ENCODE measurements around the gene FCHO1. TPM values are rescaled to one million over a fixed set of nuclear protein-coding genes. Genes with fewer than 3 reads are reported as not detected.
A peak's percentile ranks its signal among the peaks of the same experiment; 100 is the strongest.

Gene FCHO1
- 10 to 100 TPM; 40.7 to 43.1 TPM for total RNA-seq
- polyA plus RNA-seq (2013, experiment 1 of 2): 37.9 TPM
- 53.2 TPM for polyA plus RNA-seq (2013, experiment 2 of 2)
- 32.8 to 145 (median 75.4) reads per million in 172 experiments for total RNA-seq

- POLR2A ChIA-PET: interaction anchor here (0.7 to 3.3 kb wide), 10 partner anchors 9 to 249 kb away, joined by 3 to 19 read pairs (median 6); partner anchors contain the start of genes JAK3, MAP1S and RPL18A
- Mint-ChIP-seq H3K4me1 (ENCODE audit: low read depth) (peaks cover 70% of the 10 kb centered on the region), H3K9me3 (no peaks in the 10 kb centered on the region), H3K27ac (peak within 1 kb of the TSS; percentile 91), H3K4me3 (peak within 1 kb of the TSS; percentile 96), H3K36me3 (ENCODE audit: low read depth) (peaks cover 36% of the 10 kb centered on the region), H3K27me3 (no peaks in the 10 kb centered on the region)
- CTCF ChIA-PET: interaction anchor here (1.0 to 2.1 kb wide), 4 partner anchors 26 to 181 kb away, joined by 3 to 6 read pairs (median 5); partner anchors contain the start of genes CCDC124 and RPL18A
- peak within 1 kb of the TSS; percentile 82 for H3K4me3 ChIP-seq (ENCODE audit: low read length)
- peak within 1 kb of the TSS; percentile 86 to 88 for H3K27ac ChIP-seq (ENCODE audit: low read depth in 1 of 2, low read length in 2 of 2)
- H3K9me3 ChIP-seq (ENCODE audit: control insufficient read depth in 1 of 2, insufficient read depth in 1 of 2, low read length in 2 of 2): no peaks in the 10 kb centered on the region
- ATAC-seq (ENCODE audit: poor library complexity) (peak; percentile 77), DNase-seq (peak; percentile 72 to 94 (median 85))
- intact Hi-C loops (cut with DNase I, micrococcal nuclease): loop anchor here in 1 of 2 experiments (2.0 kb wide), 1 partner anchor 33 kb away; no protein-coding TSS in a partner anchor
- no peak for TF ChIP-seq CTCF (IDR thresholded peaks at IDR 0.05)
- peaks cover 30% of the 10 kb centered on the region for H3K36me3 ChIP-seq (ENCODE audit: insufficient read depth, low read length)
- no peaks in the 10 kb centered on the region for H3K27me3 ChIP-seq (ENCODE audit: control insufficient read depth in 1 of 2, insufficient read depth in 2 of 2, low read length in 2 of 2)
- H3K4me1 ChIP-seq (ENCODE audit: insufficient read depth, low read length): peaks cover 94% of the 10 kb centered on the region
These were observed at the start of gene FCHO1 for GRCh38 chr19:17751103-17751911. Gene FCHO1 (plus strand): TSS chr19:17751477. CDS start chr19:17755165, 3,688 bp downstream.

- Histone ChIP-seq H3K36me3 (ENCODE audit: insufficient read depth, low read length) (no peaks in the 10 kb centered on the region), H3K9me3 (ENCODE audit: control insufficient read depth in 1 of 2, insufficient read depth in 1 of 2, low read length in 2 of 2) (no peaks in the 10 kb centered on the region), H3K27ac (ENCODE audit: low read depth in 1 of 2, low read length in 2 of 2) (no peak overlapping the region), H3K4me1 (ENCODE audit: insufficient read depth, low read length) (peaks cover 4% of the 10 kb centered on the region), H3K27me3 (ENCODE audit: control insufficient read depth in 1 of 2, insufficient read depth in 2 of 2, low read length in 2 of 2) (peaks cover 2 to 4% of the 10 kb centered on the region in 2 experiments), H3K4me3 (ENCODE audit: low read length) (no peak overlapping the region)
- ATAC-seq (ENCODE audit: poor library complexity) (peak; percentile 99), DNase-seq (peak; percentile 63 to 80 (median 66))
- peaks cover 4% of the 10 kb centered on the region for H3K4me1 Mint-ChIP-seq (ENCODE audit: low read depth)
- ChIA-PET CTCF (interaction anchor here (0.9 to 3.5 kb wide), 5 partner anchors 57 to 155 kb away, joined by 4 to 27 read pairs (median 8); partner anchors contain the start of gene RPL18A), POLR2A (no interaction called here)
- no peak overlapping the region for H3K4me3 Mint-ChIP-seq
- H3K9me3 Mint-ChIP-seq: no peaks in the 10 kb centered on the region
- no peaks in the 10 kb centered on the region for H3K36me3 Mint-ChIP-seq (ENCODE audit: low read depth)
- H3K27me3 Mint-ChIP-seq: peaks cover 6% of the 10 kb centered on the region
- intact Hi-C loops (cut with DNase I, micrococcal nuclease): loop anchor here (1.0 to 5.0 kb wide), 6 partner anchors 71 to 293 kb away; partner anchors contain the start of gene CCDC124 (in 1 of the 2)
- TF ChIP-seq CTCF (IDR thresholded peaks at IDR 0.05): peak; percentile 93
- no peak overlapping the region for H3K27ac Mint-ChIP-seq
These were observed 47.3 kb upstream of the FCHO1 start for GRCh38 chr19:17703824-17704463.

- no peak overlapping the region for H3K27ac Mint-ChIP-seq
- no peak overlapping the region for H3K27ac ChIP-seq (ENCODE audit: low read depth in 1 of 2, low read length in 2 of 2)
- intact Hi-C loops (cut with DNase I, micrococcal nuclease): no loop called here
- DNase-seq: no peak
- peaks cover 0 to 2% of the 10 kb centered on the region in 2 experiments for H3K27me3 ChIP-seq (ENCODE audit: control insufficient read depth in 1 of 2, insufficient read depth in 2 of 2, low read length in 2 of 2)
- TF ChIP-seq CTCF (IDR thresholded peaks at IDR 0.05): no peak
- no peak overlapping the region for H3K4me3 ChIP-seq (ENCODE audit: low read length)
- no peaks in the 10 kb centered on the region for H3K27me3 Mint-ChIP-seq
- no peak overlapping the region for H3K4me3 Mint-ChIP-seq
- H3K9me3 ChIP-seq (ENCODE audit: control insufficient read depth in 1 of 2, insufficient read depth in 1 of 2, low read length in 2 of 2): no peaks in the 10 kb centered on the region
- peaks cover 4% of the 10 kb centered on the region for H3K4me1 Mint-ChIP-seq (ENCODE audit: low read depth)
- H3K36me3 ChIP-seq (ENCODE audit: insufficient read depth, low read length): no peaks in the 10 kb centered on the region
- ChIA-PET CTCF (interaction anchor here (0.9 kb wide), 1 partner anchor 60 kb away, joined by 3 read pairs; no protein-coding TSS in a partner anchor), POLR2A (interaction anchor here (2.0 kb wide), 1 partner anchor 153 kb away, joined by 6 read pairs; the partner anchor contains the start of gene RPL18A)
- no peaks in the 10 kb centered on the region for H3K9me3 Mint-ChIP-seq
- no peak for ATAC-seq (ENCODE audit: poor library complexity)
- H3K36me3 Mint-ChIP-seq (ENCODE audit: low read depth): no peaks in the 10 kb centered on the region
- H3K4me1 ChIP-seq (ENCODE audit: insufficient read depth, low read length): peaks cover 4% of the 10 kb centered on the region
These were observed 44.5 kb upstream of the FCHO1 start for GRCh38 chr19:17706750-17707181.

Data from CD4-positive, alpha-beta T cell (primary cell).